ENCODE measurements around the gene CCDC175.

CCDC175 gene

GRCh38 chr14:59576332-59577294, at the start of gene CCDC175:
TSS of gene CCDC175 (minus strand) at chr14:59576812. CDS start at chr14:59576775, 37 bp downstream.
- peak; percentile 59 for DNase-seq (ENCODE audit: low read depth)

GRCh38 chr14:59622631-59623030, 46.0 kb upstream of the CCDC175 start:
- no peak for DNase-seq (ENCODE audit: low read depth)

DNA sequence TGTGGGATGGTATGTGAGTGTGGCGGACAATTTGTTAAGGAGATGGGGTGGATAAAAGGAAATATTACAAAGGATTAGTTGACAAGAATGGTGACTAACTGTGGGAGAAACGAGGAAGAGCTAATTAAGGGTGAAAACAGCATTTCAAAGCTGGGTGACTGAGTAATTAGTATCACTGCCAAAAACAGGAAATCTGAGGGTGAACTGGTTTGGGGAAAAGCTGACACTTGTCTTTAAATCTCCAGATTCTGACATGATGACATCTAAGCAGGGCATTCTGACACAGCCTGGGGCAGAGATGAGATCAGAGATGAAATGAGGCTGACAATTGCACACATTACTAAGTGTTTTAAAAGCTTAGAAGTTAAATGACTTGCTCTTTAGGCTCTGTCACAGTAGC, 42.4 kb upstream of the CCDC175 start:
- DNase-seq (ENCODE audit: low read depth), result no peak

DNA sequence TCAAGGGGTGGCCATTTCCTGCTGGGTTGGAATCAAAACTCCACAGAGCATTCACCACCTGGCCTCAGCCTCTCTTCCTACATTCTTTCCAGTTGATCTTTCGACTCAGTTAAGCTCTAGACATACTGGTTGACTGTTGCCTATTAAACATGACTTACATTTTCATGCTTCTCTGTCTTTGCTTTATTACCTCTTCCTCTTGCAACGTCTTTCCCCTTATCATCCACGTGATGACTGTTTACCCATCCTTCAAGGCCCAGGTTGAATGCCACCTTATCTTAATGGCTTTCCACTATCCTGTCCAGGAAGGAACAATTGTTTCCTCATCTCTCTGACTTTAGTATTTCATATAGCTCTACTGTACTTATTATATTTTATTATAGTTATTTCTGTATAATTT, 24.4 kb upstream of the CCDC175 start:
- DNase-seq (ENCODE audit: low read depth), result no peak

GRCh38 chr14:59600211-59600945, 23.8 kb upstream of the CCDC175 start:
- no peak for DNase-seq (ENCODE audit: low read depth)

- no peak for DNase-seq (ENCODE audit: low read depth)
Observed at GRCh38 chr14:59595071-59595470, 18.5 kb upstream of the CCDC175 start.

DNA sequence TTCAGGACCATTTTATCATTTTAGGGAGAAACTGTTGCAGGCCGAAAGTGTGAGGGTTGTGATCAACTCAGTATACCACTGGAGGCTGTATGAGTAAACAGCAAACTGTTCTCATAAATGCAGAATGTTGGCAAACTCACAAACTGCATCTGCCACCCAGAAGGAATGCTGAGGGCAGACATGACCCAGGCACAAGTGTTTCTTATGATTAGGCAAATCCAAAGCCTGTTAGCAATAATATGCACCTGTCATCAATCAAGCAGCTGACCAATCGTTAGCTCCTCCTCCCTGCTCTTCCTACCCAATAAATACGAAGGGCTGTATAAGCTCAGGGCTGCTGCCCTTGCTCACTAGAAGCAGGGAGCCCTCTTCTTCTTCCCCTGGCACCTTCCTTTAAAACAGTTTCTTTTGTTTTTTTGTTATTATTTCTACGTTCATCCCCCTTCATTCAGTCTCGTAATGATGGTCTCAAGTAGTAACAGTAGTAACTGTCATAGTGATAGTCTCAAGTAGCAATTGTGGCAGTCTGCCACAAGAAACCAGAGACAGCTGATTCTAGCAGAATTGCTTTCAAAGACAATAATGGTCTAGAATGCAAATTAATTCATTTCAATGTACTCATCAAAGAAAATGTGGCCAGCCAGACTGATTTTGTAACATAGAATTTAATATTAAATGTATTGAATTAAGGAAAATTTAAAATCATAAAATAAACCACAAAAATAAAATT, 15.2 kb upstream of the CCDC175 start:
- no peak for DNase-seq (ENCODE audit: low read depth)

DNA sequence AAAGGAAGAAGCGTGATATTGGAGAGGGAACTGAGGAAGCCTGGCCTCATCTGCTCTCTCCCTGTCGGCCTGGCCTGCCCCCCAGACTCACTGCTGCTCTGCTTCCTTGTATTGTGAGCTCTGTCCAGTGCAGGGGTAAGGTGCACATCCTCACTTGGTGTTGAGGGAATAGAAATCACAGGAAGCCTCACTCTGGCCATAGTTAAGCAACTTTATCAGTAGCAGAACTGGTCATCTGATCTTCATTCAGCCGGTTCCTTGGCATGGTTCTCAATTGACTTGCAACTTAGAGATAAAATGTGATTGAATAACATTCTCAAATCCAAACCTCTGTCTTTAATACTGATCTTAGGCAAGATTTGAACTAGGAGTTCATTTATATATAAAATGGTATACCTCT, 11.5 kb upstream of the CCDC175 start:
- DNase-seq (ENCODE audit: low read depth), result no peak

GRCh38 chr14:59585891-59586554, 9.4 kb upstream of the CCDC175 start:
- DNase-seq (ENCODE audit: low read depth), result no peak

GRCh38 chr14:59583755-59584154, 7.1 kb upstream of the CCDC175 start:
- DNase-seq (ENCODE audit: low read depth), result no peak

GRCh38 chr14:59582845-59583509, 6.4 kb upstream of the CCDC175 start:
- DNase-seq (ENCODE audit: low read depth), result no peak

DNA sequence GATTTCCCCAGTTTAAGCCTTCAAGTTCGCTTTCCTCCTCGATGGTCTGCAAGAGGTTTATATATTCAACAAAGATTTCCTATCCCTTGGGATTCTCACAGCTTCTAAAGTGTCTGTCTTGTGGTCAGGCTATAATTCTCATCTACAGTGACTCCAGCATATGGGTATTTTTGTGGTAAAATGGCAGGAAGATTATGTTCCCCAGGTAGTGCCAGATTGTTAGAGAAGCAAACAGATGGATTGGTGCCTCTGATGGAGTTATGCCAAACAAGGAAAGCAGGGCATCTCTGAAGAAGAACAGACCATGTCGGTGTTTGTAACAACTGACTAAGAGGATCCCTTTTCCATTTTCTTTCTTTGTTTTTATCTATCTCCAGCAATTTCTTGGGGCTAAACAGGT, 5.5 kb upstream of the CCDC175 start:
- no peak for DNase-seq (ENCODE audit: low read depth)

DNA sequence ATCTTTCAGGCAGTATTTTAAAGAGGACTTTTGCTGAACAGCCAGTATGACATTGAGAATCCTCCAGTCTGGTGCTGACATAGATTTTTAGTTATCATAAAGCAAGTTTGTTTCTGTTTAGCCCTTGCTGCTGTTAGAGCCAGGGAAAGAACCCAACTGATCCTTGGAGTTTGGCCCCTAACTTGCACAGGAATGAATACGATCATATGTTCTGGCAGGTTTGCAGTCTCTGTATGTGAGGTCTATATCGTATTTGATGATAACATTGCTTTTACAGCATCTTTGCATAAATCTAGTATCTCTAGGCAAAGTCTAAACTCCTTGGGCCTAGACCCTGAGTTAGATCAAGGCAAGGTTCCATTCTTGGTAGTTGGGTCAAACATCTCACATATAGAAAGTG, 4.3 kb upstream of the CCDC175 start:
- no peak for DNase-seq (ENCODE audit: low read depth)

DNA sequence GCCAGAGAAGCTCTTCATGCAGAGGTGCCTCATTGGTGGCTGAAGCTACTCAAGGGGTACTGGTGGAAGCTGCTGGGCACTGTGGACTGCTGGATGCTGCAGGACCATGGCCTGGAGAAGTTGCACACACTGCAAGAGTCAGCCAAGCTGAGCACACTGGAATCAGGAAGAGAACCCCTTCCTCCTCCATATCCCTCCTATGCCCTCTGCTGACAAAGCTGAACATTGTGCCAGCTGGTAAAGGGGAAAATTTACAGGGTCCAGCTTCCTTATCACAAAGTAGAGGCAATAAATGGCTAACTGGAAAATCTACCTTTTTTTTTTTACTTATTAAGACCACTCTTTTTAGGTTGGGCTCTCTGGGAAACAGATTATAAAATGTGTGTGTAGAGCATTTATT, 6.5 kb downstream of the CCDC175 start:
- no peak for DNase-seq (ENCODE audit: low read depth)

DNA sequence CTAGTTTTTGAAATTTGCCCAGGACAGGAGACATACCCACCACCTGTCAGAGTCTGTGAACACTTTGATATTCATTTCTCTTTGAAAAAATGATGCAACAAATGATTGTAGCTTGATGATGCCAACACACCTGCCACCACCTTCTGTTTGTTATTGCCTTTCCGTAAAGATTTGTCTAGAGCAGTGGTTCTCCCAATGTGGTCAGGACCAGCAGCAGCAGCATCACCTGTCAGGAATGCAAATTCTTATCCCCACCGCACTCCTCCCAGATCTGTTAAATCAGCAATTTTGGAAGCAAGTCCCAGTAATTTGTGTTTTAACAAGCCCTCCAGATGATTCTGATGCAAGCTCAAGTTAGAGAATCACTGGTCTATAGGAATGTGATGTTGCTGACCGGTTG, 9.9 kb downstream of the CCDC175 start:
- DNase-seq (ENCODE audit: low read depth), result no peak

DNA sequence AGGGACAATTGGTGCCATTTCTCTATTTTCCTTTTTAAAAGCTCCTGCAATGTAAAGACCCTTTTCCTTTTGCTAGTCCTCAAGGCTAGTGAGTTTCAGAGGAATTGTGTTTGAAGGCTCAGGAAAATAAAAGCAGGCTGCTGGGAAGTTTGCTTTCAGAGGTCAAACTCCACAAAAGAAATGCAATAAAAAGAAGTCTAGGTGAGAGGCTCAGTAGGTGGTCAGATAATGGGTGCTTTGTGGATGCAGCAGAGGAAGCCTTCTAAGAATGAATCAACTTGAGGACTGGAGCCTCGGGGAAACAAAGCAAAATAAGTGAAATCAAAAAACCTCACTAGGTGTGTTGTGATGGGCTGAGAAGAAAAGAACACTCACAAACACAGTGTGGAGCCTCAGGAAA, 10.3 kb downstream of the CCDC175 start:
- DNase-seq (ENCODE audit: low read depth), result no peak

DNA sequence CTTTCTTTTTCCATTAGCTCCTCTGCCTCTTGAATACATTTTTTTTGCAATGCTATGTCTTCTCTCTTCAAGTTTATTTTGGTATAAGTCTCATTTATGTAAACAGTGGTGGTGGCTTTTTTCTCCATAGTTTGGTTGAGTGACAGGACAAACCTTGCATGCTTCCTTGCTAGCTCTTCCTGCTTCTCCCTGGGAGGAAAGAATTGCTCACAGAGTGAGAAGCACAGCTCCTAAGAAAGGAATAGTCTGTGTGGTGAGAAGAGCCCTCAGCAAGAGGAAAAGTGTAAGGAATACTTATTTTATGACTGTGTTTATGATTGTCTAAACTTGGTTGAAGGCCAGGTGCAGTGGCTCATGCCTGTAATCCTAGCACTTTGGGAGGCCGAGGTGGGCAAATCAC, 11.5 kb downstream of the CCDC175 start:
- no peak for DNase-seq (ENCODE audit: low read depth)

GRCh38 chr14:59564366-59564765, 12.2 kb downstream of the CCDC175 start:
- DNase-seq (ENCODE audit: low read depth), result no peak

DNA sequence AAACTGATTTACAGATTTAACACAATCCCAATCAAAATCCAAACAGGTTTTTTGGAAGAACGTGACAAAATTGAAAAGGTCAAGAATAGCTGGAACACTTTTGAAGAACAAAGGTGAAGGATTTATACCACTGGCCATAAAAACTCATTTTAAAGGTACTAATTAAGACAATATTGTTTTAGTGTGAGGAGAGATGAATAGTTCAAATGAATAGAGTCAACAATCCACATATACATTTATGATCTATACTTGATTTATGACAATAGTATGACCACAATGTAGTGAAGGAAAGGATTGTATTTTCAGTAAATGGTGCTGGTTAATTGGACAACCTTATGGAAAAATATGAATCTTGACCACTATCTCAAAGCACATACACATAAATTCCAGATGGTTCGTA, 29.3 kb downstream of the CCDC175 start:
- DNase-seq (ENCODE audit: low read depth), result no peak

GRCh38 chr14:59543873-59544272, 32.7 kb downstream of the CCDC175 start:
- no peak for DNase-seq (ENCODE audit: low read depth)

DNA sequence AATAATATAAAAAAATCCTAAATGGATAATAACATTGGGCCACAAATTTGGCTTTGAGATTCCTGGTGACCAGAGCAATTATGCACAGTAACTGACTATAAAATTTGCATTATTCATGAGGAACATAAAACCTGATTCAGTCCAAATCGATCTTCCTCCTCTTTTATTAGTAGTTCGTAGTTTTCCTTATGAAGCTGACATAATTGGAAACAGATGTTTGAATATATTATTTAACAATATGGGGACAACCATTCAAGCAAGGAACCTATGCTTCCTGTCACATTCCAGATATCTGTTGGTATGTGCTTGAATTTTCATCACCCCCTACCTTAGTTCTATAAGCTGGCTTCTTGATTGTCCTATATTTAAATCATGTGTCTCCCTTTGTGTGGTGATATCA, 34.9 kb downstream of the CCDC175 start:
- no peak for DNase-seq (ENCODE audit: low read depth)
